ENCODE measurements around the gene SLC52A1.
"Not testable (repeated sequence)": the region's sequence is repeated elsewhere in the genome, so short reads cannot be mapped to it uniquely, and the experiment has no call there.

SLC52A1 gene

GRCh38 chr17:5035315-5035714 lies at the start of gene SLC52A1:
Gene SLC52A1, minus strand, starts transcription at chr17:5035426. Its CDS starts 820 bp downstream, at chr17:5034606.
- peak; percentile 8 for DNase-seq

DNA sequence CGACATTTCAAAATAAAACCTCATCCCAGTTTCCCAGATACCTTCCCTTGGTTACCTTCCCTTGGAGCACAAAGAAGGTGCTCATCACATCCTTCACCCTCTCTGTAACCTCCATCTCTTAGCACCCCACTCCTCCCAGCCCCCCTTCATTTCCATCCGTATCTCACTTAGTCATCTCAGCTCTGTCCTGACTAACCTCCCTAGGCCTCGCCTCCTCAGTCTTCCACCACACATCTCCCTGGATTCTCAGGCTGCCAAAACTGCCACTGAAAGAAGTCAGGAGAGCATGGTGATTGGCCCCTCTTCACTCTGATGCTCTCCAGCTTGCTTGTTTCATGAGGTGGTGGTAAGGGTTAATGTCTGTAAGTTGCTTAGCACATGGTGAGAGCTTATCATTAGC lies 45.4 kb upstream of the SLC52A1 start:
- DNase-seq: no peak

DNA sequence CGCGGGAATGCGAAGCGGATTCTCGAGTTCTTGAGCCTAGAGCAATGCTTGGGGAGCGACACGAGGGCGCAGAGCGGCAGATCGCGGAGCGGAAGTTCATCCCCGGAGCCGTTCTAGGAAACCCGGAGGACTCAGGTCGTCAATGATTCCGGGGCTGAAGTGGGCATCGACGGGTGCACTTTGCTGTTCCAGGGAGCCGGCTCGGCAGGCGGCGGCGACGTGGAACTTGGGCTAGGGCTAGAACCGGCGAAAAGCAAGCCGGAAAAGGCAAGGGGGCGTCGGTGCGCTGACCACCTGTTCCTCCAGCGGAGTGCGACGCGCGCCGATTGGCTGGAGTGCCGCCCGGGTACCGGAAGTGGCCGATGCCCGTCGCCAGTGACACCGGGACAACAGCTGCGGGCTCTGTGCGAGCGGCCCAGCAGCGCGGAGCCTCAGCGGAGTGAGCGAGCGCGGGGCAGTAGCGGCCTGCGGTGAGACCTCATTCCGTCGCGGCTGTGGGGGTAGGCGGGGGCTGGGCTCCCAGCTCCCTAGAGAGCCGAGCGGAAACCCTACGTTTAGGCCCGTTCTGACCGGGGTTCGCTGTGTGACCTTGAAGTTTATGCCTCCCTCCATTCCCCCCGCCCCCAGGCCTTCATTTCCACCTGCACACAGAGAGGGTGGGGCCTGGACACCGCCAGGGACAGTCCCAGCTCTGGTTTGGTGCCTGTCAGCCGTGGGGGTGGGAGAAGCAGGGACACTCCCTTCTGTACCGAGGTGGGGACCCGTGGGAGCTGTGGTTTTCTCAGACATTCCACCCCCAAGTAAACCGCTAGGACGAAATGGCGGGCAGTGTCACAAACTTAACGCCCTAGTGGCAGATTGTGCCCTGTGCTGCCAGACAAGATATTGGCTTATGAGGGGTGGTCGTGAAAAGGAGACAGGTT lies 43.1 kb upstream of the SLC52A1 start, which contains the start of gene ZFP3:
Gene ZFP3 (plus strand): TSS at position 362 of the 923 bp plus-strand sequence. CDS start 13,038 bp downstream, outside the sequence.
- DNase-seq: peak; percentile 76

DNA sequence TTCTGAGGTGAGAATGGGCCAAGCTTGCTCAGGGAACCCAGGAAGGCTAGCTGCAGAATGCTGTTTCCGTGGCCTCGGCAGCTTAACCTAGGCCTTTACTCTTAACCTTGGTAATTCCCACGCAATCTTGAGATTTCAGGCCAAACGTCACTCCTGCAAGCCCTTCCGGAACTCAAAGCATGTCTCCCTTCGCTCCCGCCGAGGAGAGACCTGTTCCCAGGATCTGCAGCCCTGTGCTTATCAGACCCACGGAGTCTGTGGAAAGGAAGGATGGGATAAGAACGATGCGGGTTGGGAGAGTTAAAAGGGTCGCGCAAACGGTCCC lies 42.5 kb upstream of the SLC52A1 start:
- DNase-seq: no peak

GRCh38 chr17:5077275-5077674 lies 42.0 kb upstream of the SLC52A1 start:
- not testable (repeated sequence) for DNase-seq

GRCh38 chr17:5075472-5075871 lies 40.2 kb upstream of the SLC52A1 start:
- not testable (repeated sequence) for DNase-seq

GRCh38 chr17:5069724-5070123 lies 34.5 kb upstream of the SLC52A1 start:
- DNase-seq: no peak

- no peak for DNase-seq
Observed at GRCh38 chr17:5068236-5068635, 33.0 kb upstream of the SLC52A1 start.

- DNase-seq: no peak
Observed at GRCh38 chr17:5065227-5065744, 30.1 kb upstream of the SLC52A1 start.

GRCh38 chr17:5055543-5055942 lies 20.3 kb upstream of the SLC52A1 start:
- DNase-seq: no peak

DNA sequence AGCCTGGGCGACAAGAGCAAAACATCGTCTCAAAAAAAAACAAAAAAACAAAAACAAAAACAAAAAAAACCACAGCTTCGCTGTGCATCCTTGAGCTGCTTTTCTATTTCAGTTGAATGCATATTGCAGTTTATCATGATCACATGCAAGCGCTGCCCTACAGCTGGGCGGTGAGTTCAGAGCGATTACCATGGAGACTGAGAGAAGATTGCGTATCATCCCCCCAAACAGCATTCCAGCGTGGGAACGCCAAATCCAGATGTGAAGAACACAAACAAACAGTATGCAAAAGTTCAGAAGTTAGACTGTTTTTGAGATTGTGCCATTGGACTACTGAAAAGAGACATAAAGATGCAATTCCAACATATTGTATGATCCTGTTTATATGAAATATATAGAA lies 15.1 kb upstream of the SLC52A1 start:
- no peak for DNase-seq

GRCh38 chr17:5049314-5049841 lies 14.2 kb upstream of the SLC52A1 start:
- DNase-seq: no peak

GRCh38 chr17:5047446-5047845 lies 12.2 kb upstream of the SLC52A1 start:
- DNase-seq: no peak

DNA sequence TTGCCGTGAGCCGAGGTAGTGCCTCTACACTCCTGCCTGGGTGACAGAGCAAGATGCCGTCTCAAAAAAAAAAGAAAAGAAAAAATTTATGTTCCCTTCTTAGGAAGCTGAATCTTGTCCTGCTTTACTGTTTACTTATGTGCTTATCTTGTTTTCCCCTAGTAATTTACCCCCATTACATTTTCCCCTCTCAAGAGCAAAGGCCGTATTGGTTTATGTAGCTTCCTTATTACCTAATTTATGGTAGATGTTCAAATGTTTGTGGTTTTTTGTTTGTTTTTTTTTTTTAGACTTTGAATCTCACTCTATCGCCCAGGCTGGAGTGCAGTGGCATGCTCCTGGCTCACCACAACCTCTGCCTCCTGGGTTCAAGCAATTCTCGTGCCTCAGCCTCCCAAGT lies 10.3 kb upstream of the SLC52A1 start:
- no peak for DNase-seq

DNA sequence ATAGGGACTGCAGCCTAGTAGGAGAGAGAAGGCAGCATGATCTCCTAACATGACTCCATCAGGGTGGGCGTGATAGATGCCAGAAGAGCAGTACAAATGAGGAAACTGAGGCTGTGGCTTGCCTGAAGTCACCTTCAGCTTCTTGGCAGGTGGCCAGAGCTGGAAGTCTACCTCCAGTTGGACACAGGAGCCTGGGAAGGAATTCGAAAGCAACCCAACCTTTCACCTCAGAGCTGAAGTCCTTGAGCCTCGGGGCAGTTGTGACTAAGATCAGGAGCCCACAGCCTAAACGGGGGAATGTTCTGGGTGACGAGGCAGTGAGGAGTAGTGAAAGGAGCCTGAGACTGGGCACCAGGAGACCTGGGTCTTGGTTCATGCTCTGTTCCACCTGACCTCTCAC lies 9.4 kb upstream of the SLC52A1 start:
- no peak for DNase-seq

DNA sequence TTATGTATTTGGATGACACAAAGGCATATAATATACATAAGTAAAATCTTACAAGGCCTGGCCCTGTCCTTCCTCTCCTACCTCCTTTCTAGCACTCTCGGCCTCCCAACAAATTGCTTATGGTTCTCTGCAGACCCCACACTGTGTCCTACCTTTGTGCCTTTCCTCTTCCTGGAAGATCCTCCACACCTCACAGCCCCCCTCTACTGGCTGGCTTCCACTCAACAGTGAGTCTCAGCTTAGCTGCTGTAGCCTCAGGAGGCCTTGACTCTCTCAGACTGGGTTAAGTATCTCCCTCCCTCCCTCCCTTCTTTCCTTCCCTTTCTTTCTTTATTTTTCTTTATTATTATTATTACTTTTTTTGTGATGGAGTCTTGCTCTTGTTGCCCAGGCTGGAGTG lies 8.3 kb upstream of the SLC52A1 start:
- no peak for DNase-seq

GRCh38 chr17:5042157-5043022 lies 7.2 kb upstream of the SLC52A1 start:
- DNase-seq: no peak

DNA sequence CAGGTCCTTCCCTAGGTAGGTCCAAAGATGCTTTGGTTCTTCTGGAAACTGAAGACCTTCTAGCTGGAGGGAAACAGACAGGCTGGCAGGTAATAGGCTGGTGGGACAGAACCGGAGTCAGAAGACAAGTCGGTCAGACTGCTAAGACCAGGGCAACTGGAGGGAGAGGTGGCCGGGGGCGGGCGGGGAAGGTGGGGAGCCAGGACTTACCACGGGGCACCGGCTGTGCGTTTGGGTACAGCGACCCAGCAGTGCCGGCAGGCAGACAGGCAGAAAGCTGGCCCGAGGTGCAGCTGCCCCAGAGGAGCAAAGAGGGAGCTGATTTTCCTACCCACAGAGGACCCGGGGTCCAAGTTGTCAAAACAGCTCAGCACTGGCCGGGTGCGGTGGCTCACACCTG lies 575 bp downstream of the SLC52A1 start:
- no peak for DNase-seq

DNA sequence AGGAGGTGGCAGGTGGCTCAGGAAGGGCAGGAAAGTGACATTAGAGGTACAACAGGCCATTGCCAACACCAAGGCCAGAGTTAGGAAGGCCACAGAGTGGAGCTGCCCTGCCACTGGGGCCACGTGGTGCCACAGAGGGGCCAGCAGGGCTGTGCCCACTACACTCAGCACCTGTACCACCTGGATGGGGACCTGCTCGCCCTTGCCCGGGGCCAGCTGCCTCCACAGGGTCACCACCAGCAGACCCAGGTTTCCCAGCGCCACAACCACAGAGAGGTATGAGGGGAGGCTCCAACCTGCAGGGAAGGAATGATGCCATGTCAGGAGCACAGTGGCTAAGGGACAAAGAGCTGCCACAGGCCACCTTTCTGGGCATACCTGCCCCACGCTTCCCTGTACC lies 1.2 kb downstream of the SLC52A1 start:
- no peak for DNase-seq

GRCh38 chr17:5033352-5034015 lies 1.7 kb downstream of the SLC52A1 start:
- DNase-seq: no peak

GRCh38 chr17:5032865-5033264 lies 2.4 kb downstream of the SLC52A1 start:
- no peak for DNase-seq

DNA sequence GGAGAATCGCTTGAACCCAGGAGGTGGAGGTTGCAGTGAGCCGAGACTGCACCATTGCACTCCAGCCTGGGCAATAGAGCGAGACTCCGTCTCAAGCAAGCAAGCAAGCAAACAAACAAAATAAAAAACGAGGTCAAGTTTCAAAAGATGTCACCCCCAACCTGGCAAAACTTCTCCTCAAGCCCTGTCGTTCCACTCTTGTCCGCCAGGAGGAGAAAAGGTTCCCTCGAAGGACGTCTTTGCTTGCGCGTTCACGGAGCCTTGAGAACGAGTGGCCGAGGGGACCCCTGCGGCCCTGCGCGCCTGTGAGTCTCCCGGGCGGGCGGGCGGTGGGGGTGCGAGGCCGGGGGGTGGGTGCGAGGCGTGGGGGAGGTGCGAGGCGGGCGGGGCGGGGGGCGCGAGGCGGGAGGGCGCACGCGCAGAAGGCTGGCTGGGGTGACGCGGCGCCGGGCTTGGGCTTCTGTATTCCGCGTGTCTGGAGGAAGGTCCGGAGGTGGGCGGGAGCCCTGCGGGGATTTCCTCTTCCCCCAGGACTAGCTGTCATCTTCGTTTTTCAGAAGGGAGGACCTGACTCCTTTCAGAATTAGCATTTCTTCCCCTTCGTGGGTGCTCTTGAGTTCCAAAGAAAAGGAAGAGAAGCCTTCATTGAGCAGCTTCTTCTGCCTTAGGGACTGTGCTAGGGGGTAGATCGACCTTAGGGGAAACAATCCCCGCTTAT lies 3.7 kb downstream of the SLC52A1 start:
- DNase-seq: peak; percentile 66
